WTC11 (cell line): ENCODE data around the gene DDX28. TPM values are rescaled to one million over a fixed set of nuclear protein-coding genes. Genes with fewer than 3 reads are reported as not detected.
A peak's percentile ranks its signal among the peaks of the same experiment; 100 is the strongest.

Experiments
- ATAC-seq: fragments of 200-7000 bp; cut with Tn5 transposase; 2 replicates; pipeline ENCODE4 v1.10.0; 2021; ENCODE audit warnings: mild to moderate bottlenecking, moderate library complexity
- CTCF ChIA-PET: fragments of 300-600 bp; sonication (Branson Sonifier 250); formaldehyde crosslinking; loops from one replicate; lab custom pipeline; 2021; ENCODE audit warnings: antibody characterized with exemption; lab: Charles Lee
- POLR2A ChIA-PET: fragments of 350-600 bp; sonication (Branson Sonifier 250); formaldehyde crosslinking; loops from one replicate; lab custom pipeline; 2021; ENCODE audit warnings: antibody characterized with exemption; lab: Charles Lee
- DNase-seq: peaks from one replicate; pipeline ENCODE4 v3.0.0; 2021; ENCODE audit warnings: low spot score
- H3K27ac Mint-ChIP-seq: 2 replicates; pipeline ENCODE4 v1.8.0; 2021; ENCODE audit warnings: mixed read lengths
- H3K27me3 Mint-ChIP-seq: 2 replicates; pipeline ENCODE4 v1.8.0; 2021; ENCODE audit warnings: low read depth, mild to moderate bottlenecking, moderate library complexity, mixed read lengths
- H3K36me3 Mint-ChIP-seq: 2 replicates; pipeline ENCODE4 v1.8.0; 2021; ENCODE audit warnings: mixed read lengths
- H3K4me1 Mint-ChIP-seq: 2 replicates; pipeline ENCODE4 v1.8.0; 2022; ENCODE audit warnings: mixed read lengths
- H3K4me3 Mint-ChIP-seq: 2 replicates; pipeline ENCODE4 v1.8.0; 2021; ENCODE audit warnings: mild to moderate bottlenecking, moderate library complexity, mixed read lengths
- H3K9me3 Mint-ChIP-seq: 2 replicates; pipeline ENCODE4 v1.8.0; 2021; ENCODE audit warnings: mixed read lengths
- ETV6 ChIP-seq: sonication (generic); formaldehyde crosslinking; IDR thresholded peaks from 2 replicates; pipeline ENCODE4 v1.8.1; 2022; ENCODE audit warnings: mild to moderate bottlenecking, missing genetic modification reagents
- GRHL2 ChIP-seq: fragments of 250-450 bp; sonication (Bioruptor Pico); IDR thresholded peaks from 2 replicates; pipeline ENCODE4 v1.8.0; 2022; ENCODE audit warnings: mild to moderate bottlenecking, moderate library complexity; ENCODE audit not compliant: insufficient replicate concordance, severe bottlenecking
- JAZF1 ChIP-seq: fragments of 250-450 bp; sonication (Bioruptor Pico); IDR thresholded peaks from 2 replicates; pipeline ENCODE4 v1.9.0; 2021; ENCODE audit warnings: moderate library complexity, mild to moderate bottlenecking, inconsistent platforms
- NR1H2 ChIP-seq: sonication (generic); formaldehyde crosslinking; IDR thresholded peaks from 2 replicates; pipeline ENCODE4 v1.9.0; 2021; ENCODE audit warnings: mild to moderate bottlenecking, moderate library complexity, missing genetic modification reagents
- OVOL2 ChIP-seq: fragments of 250-450 bp; sonication (Bioruptor Pico); IDR thresholded peaks from 2 replicates; pipeline ENCODE4 v1.9.0; 2021; ENCODE audit warnings: mild to moderate bottlenecking, borderline replicate concordance
- SP1 ChIP-seq: sonication (generic); formaldehyde crosslinking; conservative IDR thresholded peaks from 2 replicates; pipeline ENCODE4 v1.8.1; 2022; ENCODE audit warnings: missing genetic modification reagents
- ZNF138 ChIP-seq: sonication (generic); formaldehyde crosslinking; conservative IDR thresholded peaks from 2 replicates; pipeline ENCODE4 v1.8.1; 2022; ENCODE audit warnings: mild to moderate bottlenecking, moderate library complexity, missing genetic modification reagents
- ZNF232 ChIP-seq: sonication (generic); formaldehyde crosslinking; IDR thresholded peaks from 2 replicates; pipeline ENCODE4 v1.8.0; 2022; ENCODE audit warnings: mild to moderate bottlenecking, missing genetic modification reagents
- ZNF671 ChIP-seq: fragments of 250-450 bp; sonication (Bioruptor Pico); IDR thresholded peaks from 2 replicates; pipeline ENCODE4 v1.8.0; 2021; ENCODE audit warnings: mild to moderate bottlenecking
- total RNA-seq: library from RNA; stranded (reverse); gene quantifications from 3 replicates; pipeline ENCODE4 v1.2.3, GENCODE V29; 2021
- TF ChIP-seq, protein P1 (sequence below): sonication (generic); formaldehyde crosslinking; IDR thresholded peaks from 2 replicates; pipeline ENCODE4 v1.8.1; 2023; ENCODE audit warnings: mild to moderate bottlenecking, moderate library complexity, missing genetic modification reagents
- TF ChIP-seq, protein P2 (sequence below): sonication (generic); formaldehyde crosslinking; IDR thresholded peaks from 2 replicates; pipeline ENCODE4 v1.8.0; 2022; ENCODE audit warnings: mild to moderate bottlenecking, missing genetic modification reagents
- TF ChIP-seq, protein P3 (sequence below): sonication (generic); formaldehyde crosslinking; IDR thresholded peaks from 2 replicates; pipeline ENCODE4 v1.8.0; 2022; ENCODE audit warnings: mild to moderate bottlenecking, missing genetic modification reagents
- TF ChIP-seq, protein P4 (sequence below): sonication (generic); formaldehyde crosslinking; IDR thresholded peaks from 2 replicates; pipeline ENCODE4 v1.8.0; 2023; ENCODE audit warnings: missing genetic modification reagents
- TF ChIP-seq, protein P5 (sequence below): sonication (generic); formaldehyde crosslinking; IDR thresholded peaks from 2 replicates; pipeline ENCODE4 v1.8.1; 2023; ENCODE audit warnings: mild to moderate bottlenecking, missing genetic modification reagents
- TF ChIP-seq, protein P6 (sequence below): sonication (generic); formaldehyde crosslinking; IDR thresholded peaks from 2 replicates; pipeline ENCODE4 v1.8.1; 2023; ENCODE audit warnings: mild to moderate bottlenecking, missing genetic modification reagents
- TF ChIP-seq, protein P7 (sequence below): sonication (generic); formaldehyde crosslinking; IDR thresholded peaks from 2 replicates; pipeline ENCODE4 v1.8.1; 2022; ENCODE audit warnings: low read depth, missing genetic modification reagents, borderline replicate concordance
- TF ChIP-seq, protein P8 (sequence below): sonication (generic); formaldehyde crosslinking; IDR thresholded peaks from 2 replicates; pipeline ENCODE4 v1.8.0; 2023; ENCODE audit warnings: mild to moderate bottlenecking, missing genetic modification reagents

Gene DDX28
- total RNA-seq, 1 experiment from 2014 or later: 15.2 TPM

DNA sequence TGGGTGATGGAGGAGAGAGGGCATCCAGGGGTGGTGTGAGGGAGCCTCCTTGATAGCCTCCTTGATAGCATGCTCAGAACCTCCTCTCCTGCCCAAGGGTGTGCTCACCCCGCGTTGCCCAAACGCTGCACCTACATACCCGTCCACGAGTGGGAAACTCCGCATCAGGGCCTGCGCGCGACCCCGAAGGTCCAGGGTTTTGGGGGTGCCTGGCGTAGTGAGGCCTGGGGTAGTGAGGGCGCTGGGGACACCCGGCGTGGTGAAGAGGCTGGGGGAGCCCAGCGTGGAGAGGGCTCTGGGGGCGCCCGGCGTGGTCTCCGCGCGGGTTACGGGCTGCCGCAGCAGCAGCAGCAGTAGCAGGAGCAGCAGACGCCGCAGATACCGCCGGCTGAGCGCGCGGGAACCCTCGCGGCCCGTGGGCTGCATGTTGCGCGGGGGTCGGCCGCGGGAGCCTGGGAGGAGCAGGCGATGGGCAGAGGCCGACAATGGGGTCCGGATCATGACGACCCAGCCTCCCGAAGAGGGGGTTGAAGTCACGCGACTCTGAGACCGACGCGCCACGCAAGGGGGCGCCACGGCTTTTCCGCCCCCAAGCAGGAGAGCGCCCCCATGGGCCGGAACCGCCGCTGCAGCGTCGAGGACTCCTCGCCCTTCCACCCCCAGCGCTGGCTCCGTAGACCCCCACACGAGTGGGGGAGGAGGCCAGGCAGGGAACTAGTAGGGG lies 42.9 kb downstream of the DDX28 start, which contains the start of gene DPEP3 (continued):
- TF ChIP-seq, protein P1, sequence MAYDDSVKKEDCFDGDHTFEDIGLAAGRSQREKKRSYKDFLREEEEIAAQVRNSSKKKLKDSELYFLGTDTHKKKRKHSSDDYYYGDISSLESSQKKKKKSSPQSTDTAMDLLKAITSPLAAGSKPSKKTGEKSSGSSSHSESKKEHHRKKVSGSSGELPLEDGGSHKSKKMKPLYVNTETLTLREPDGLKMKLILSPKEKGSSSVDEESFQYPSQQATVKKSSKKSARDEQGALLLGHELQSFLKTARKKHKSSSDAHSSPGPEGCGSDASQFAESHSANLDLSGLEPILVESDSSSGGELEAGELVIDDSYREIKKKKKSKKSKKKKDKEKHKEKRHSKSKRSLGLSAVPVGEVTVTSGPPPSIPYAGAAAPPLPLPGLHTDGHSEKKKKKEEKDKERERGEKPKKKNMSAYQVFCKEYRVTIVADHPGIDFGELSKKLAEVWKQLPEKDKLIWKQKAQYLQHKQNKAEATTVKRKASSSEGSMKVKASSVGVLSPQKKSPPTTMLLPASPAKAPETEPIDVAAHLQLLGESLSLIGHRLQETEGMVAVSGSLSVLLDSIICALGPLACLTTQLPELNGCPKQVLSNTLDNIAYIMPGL: peak; percentile 88; the same call in 1 of the 2 replicates
- TF ChIP-seq, protein P2, sequence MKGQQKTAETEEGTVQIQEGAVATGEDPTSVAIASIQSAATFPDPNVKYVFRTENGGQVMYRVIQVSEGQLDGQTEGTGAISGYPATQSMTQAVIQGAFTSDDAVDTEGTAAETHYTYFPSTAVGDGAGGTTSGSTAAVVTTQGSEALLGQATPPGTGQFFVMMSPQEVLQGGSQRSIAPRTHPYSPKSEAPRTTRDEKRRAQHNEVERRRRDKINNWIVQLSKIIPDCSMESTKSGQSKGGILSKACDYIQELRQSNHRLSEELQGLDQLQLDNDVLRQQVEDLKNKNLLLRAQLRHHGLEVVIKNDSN (CRISPR knock-in tag): no peak
- TF ChIP-seq, protein P3, sequence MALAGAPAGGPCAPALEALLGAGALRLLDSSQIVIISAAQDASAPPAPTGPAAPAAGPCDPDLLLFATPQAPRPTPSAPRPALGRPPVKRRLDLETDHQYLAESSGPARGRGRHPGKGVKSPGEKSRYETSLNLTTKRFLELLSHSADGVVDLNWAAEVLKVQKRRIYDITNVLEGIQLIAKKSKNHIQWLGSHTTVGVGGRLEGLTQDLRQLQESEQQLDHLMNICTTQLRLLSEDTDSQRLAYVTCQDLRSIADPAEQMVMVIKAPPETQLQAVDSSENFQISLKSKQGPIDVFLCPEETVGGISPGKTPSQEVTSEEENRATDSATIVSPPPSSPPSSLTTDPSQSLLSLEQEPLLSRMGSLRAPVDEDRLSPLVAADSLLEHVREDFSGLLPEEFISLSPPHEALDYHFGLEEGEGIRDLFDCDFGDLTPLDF: no peak
- no peak for TF ChIP-seq ZNF138 (CRISPR knock-in tag)

DNA sequence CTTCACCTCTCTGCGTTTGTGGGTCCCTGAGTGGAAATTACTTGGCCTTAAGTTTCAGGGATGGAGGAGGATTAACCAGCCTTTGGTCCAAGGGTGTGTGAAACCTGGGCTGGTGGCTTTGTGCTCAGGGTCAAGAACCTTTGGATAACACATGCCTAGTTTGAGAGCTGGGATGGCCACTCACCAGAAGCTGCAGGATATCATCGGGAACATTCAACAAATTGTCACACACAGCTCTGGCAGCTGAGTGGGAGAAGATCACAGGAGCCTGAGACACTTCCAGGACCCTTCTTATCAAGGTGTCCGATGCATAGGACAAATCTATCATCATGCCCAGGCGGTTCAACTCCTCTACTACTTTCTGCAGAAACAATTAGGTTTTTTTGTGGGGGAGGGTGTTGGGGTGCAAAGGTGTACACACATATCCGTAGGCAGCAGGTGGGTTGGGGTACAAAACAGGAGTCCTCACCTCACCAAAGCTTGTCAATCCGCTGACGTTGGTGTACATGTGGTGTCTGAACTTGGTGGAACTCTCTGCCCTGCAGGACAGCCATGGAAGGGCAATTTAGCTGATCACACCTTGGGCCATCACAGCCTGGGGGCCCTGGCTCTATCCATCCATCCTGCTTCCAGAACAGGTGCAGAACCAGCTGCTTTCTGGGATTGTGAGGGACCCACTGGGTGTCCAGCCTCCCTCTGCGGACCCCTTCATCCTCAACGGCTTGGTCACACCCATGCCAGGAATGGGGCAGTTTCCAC lies 45.4 kb downstream of the DDX28 start:
- CTCF ChIA-PET: interaction anchor here (0.9 to 1.4 kb wide), 3 partner anchors 34 to 161 kb away, joined by 3 to 4 read pairs (median 3); partner anchors contain the start of gene LCAT
- no peaks in the 10 kb centered on the region for H3K9me3 Mint-ChIP-seq
- no peak for ATAC-seq
- no peaks in the 10 kb centered on the region for H3K36me3 Mint-ChIP-seq
- peaks cover 8% of the 10 kb centered on the region; the same call in 1 of the 2 replicates for H3K27me3 Mint-ChIP-seq
- no peaks in the 10 kb centered on the region; the same call in 1 of the 2 replicates for H3K4me1 Mint-ChIP-seq
- no peak overlapping the region for H3K4me3 Mint-ChIP-seq
- POLR2A ChIA-PET: no interaction called here
- no peak overlapping the region for H3K27ac Mint-ChIP-seq
- no peak for DNase-seq
- no peak for TF ChIP-seq NR1H2
- TF ChIP-seq ETV6 (CRISPR knock-in tag): no peak
- TF ChIP-seq, protein P2 (CRISPR knock-in tag): no peak
- no peak for TF ChIP-seq ZNF232 (CRISPR knock-in tag)
- TF ChIP-seq ZNF671 (CRISPR knock-in tag): no peak

DNA sequence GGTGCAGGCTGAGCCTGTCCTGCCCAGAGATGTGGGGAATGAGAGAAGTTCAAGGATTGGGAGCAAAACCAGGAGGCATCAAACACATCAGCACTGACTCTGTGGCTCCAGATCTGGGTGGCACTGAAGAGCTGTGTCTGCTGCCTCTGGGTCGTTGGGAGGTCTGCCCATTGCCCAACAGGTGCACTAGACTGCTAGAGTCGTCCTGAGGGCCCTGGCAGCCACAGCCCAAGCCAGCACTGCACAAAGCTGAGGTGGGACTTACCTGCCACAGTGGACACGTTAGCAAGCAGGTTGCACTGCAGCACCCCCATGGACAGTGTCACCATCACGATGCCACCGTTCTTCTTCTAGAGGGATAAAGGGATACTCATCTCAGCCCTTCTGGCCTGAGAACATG lies 46.0 kb downstream of the DDX28 start:
- H3K36me3 Mint-ChIP-seq: no peaks in the 10 kb centered on the region
- ATAC-seq: no peak
- no peaks in the 10 kb centered on the region; the same call in 1 of the 2 replicates for H3K4me1 Mint-ChIP-seq
- ChIA-PET CTCF (interaction anchor here (1.4 kb wide), 1 partner anchor 64 kb away, joined by 4 read pairs; no protein-coding TSS in a partner anchor), POLR2A (no interaction called here)
- DNase-seq: no peak
- peaks cover 8% of the 10 kb centered on the region; the same call in 1 of the 2 replicates for H3K27me3 Mint-ChIP-seq
- no peak overlapping the region for H3K4me3 Mint-ChIP-seq
- no peaks in the 10 kb centered on the region for H3K9me3 Mint-ChIP-seq
- no peak overlapping the region for H3K27ac Mint-ChIP-seq
- TF ChIP-seq, protein P4, sequence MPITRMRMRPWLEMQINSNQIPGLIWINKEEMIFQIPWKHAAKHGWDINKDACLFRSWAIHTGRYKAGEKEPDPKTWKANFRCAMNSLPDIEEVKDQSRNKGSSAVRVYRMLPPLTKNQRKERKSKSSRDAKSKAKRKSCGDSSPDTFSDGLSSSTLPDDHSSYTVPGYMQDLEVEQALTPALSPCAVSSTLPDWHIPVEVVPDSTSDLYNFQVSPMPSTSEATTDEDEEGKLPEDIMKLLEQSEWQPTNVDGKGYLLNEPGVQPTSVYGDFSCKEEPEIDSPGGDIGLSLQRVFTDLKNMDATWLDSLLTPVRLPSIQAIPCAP (CRISPR knock-in tag): no peak
- TF ChIP-seq OVOL2 (CRISPR knock-in tag) (no peak), JAZF1 (CRISPR knock-in tag) (no peak), SP1 (CRISPR knock-in tag) (no peak), GRHL2 (CRISPR knock-in tag) (no peak)
- TF ChIP-seq, protein P5, sequence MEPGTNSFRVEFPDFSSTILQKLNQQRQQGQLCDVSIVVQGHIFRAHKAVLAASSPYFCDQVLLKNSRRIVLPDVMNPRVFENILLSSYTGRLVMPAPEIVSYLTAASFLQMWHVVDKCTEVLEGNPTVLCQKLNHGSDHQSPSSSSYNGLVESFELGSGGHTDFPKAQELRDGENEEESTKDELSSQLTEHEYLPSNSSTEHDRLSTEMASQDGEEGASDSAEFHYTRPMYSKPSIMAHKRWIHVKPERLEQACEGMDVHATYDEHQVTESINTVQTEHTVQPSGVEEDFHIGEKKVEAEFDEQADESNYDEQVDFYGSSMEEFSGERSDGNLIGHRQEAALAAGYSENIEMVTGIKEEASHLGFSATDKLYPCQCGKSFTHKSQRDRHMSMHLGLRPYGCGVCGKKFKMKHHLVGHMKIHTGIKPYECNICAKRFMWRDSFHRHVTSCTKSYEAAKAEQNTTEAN (CRISPR knock-in tag): no peak
- TF ChIP-seq, protein P6, sequence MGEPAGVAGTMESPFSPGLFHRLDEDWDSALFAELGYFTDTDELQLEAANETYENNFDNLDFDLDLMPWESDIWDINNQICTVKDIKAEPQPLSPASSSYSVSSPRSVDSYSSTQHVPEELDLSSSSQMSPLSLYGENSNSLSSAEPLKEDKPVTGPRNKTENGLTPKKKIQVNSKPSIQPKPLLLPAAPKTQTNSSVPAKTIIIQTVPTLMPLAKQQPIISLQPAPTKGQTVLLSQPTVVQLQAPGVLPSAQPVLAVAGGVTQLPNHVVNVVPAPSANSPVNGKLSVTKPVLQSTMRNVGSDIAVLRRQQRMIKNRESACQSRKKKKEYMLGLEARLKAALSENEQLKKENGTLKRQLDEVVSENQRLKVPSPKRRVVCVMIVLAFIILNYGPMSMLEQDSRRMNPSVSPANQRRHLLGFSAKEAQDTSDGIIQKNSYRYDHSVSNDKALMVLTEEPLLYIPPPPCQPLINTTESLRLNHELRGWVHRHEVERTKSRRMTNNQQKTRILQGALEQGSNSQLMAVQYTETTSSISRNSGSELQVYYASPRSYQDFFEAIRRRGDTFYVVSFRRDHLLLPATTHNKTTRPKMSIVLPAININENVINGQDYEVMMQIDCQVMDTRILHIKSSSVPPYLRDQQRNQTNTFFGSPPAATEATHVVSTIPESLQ: no peak
- TF ChIP-seq, protein P7, sequence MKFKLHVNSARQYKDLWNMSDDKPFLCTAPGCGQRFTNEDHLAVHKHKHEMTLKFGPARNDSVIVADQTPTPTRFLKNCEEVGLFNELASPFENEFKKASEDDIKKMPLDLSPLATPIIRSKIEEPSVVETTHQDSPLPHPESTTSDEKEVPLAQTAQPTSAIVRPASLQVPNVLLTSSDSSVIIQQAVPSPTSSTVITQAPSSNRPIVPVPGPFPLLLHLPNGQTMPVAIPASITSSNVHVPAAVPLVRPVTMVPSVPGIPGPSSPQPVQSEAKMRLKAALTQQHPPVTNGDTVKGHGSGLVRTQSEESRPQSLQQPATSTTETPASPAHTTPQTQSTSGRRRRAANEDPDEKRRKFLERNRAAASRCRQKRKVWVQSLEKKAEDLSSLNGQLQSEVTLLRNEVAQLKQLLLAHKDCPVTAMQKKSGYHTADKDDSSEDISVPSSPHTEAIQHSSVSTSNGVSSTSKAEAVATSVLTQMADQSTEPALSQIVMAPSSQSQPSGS: no peak
- TF ChIP-seq, protein P8, sequence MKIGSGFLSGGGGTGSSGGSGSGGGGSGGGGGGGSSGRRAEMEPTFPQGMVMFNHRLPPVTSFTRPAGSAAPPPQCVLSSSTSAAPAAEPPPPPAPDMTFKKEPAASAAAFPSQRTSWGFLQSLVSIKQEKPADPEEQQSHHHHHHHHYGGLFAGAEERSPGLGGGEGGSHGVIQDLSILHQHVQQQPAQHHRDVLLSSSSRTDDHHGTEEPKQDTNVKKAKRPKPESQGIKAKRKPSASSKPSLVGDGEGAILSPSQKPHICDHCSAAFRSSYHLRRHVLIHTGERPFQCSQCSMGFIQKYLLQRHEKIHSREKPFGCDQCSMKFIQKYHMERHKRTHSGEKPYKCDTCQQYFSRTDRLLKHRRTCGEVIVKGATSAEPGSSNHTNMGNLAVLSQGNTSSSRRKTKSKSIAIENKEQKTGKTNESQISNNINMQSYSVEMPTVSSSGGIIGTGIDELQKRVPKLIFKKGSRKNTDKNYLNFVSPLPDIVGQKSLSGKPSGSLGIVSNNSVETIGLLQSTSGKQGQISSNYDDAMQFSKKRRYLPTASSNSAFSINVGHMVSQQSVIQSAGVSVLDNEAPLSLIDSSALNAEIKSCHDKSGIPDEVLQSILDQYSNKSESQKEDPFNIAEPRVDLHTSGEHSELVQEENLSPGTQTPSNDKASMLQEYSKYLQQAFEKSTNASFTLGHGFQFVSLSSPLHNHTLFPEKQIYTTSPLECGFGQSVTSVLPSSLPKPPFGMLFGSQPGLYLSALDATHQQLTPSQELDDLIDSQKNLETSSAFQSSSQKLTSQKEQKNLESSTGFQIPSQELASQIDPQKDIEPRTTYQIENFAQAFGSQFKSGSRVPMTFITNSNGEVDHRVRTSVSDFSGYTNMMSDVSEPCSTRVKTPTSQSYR (CRISPR knock-in tag): no peak
